ENCODE results near the gene SELENOF. TPM values are rescaled to one million over a fixed set of nuclear protein-coding genes. Genes with fewer than 3 reads are reported as not detected.

Gene SELENOF
- total RNA-seq, 1 donor, result 182 TPM

- no peak for TF ChIP-seq CTCF (IDR thresholded peaks at IDR 0.05; ENCODE audit: extremely low read depth, low read depth, low read length)
- H4K20me1 ChIP-seq (ENCODE audit: insufficient read depth, low read length), result peaks cover 3% of the 10 kb centered on the region
- H3K27ac ChIP-seq (ENCODE audit: low read depth, low read length), result no peak overlapping the region
- no peak overlapping the region for H3K4me2 ChIP-seq (ENCODE audit: insufficient read depth, low read length)
- DNase-seq (ENCODE audit: insufficient read length, low spot score, missing footprints), result no peak
- H3K27me3 ChIP-seq (ENCODE audit: insufficient read depth, low read length), result no peaks in the 10 kb centered on the region
- H3K9me3 ChIP-seq (ENCODE audit: low read depth, low read length), result no peaks in the 10 kb centered on the region
- no peaks in the 10 kb centered on the region for H3K4me1 ChIP-seq (ENCODE audit: insufficient read depth, low read length)
- peaks cover 22% of the 10 kb centered on the region for H3K79me2 ChIP-seq (ENCODE audit: insufficient read depth, low read length)
- H3K36me3 ChIP-seq (ENCODE audit: insufficient read depth, low read length), result no peaks in the 10 kb centered on the region
- no peak overlapping the region for H3K4me3 ChIP-seq (ENCODE audit: insufficient read depth, low read length)
- H2AFZ ChIP-seq (ENCODE audit: low read length), result no peak overlapping the region
These were observed 51.0 kb downstream of the SELENOF start for GRCh38 chr1:86862920-86863319.

GRCh38 chr1:86861424-86861823, 52.5 kb downstream of the SELENOF start:
- Histone ChIP-seq H3K27me3 (ENCODE audit: insufficient read depth, low read length) (no peaks in the 10 kb centered on the region), H3K36me3 (ENCODE audit: insufficient read depth, low read length) (no peaks in the 10 kb centered on the region), H3K9me3 (ENCODE audit: low read depth, low read length) (no peaks in the 10 kb centered on the region), H2AFZ (ENCODE audit: low read length) (no peak overlapping the region), H4K20me1 (ENCODE audit: insufficient read depth, low read length) (peaks cover 3% of the 10 kb centered on the region), H3K4me1 (ENCODE audit: insufficient read depth, low read length) (no peaks in the 10 kb centered on the region), H3K79me2 (ENCODE audit: insufficient read depth, low read length) (peaks cover 22% of the 10 kb centered on the region), H3K27ac (ENCODE audit: low read depth, low read length) (no peak overlapping the region), H3K4me3 (ENCODE audit: insufficient read depth, low read length) (no peak overlapping the region), H3K4me2 (ENCODE audit: insufficient read depth, low read length) (no peak overlapping the region)
- TF ChIP-seq CTCF (IDR thresholded peaks at IDR 0.05; ENCODE audit: extremely low read depth, low read depth, low read length), result no peak
- no peak for DNase-seq (ENCODE audit: insufficient read length, low spot score, missing footprints)

- no peak overlapping the region for H3K27ac ChIP-seq (ENCODE audit: low read depth, low read length)
- TF ChIP-seq CTCF (IDR thresholded peaks at IDR 0.05; ENCODE audit: extremely low read depth, low read depth, low read length), result no peak
- H3K4me3 ChIP-seq (ENCODE audit: insufficient read depth, low read length), result no peak overlapping the region
- H3K4me1 ChIP-seq (ENCODE audit: insufficient read depth, low read length), result no peaks in the 10 kb centered on the region
- H3K36me3 ChIP-seq (ENCODE audit: insufficient read depth, low read length), result no peaks in the 10 kb centered on the region
- peaks cover 13% of the 10 kb centered on the region for H3K79me2 ChIP-seq (ENCODE audit: insufficient read depth, low read length)
- no peaks in the 10 kb centered on the region for H3K27me3 ChIP-seq (ENCODE audit: insufficient read depth, low read length)
- no peak overlapping the region for H2AFZ ChIP-seq (ENCODE audit: low read length)
- DNase-seq (ENCODE audit: insufficient read length, low spot score, missing footprints), result no peak
- H4K20me1 ChIP-seq (ENCODE audit: insufficient read depth, low read length), result no peaks in the 10 kb centered on the region
- H3K4me2 ChIP-seq (ENCODE audit: insufficient read depth, low read length), result no peak overlapping the region
- H3K9me3 ChIP-seq (ENCODE audit: low read depth, low read length), result no peaks in the 10 kb centered on the region
These were observed 53.5 kb downstream of the SELENOF start for GRCh38 chr1:86860424-86860823.

- peaks cover 9% of the 10 kb centered on the region for H3K79me2 ChIP-seq (ENCODE audit: insufficient read depth, low read length)
- H3K27ac ChIP-seq (ENCODE audit: low read depth, low read length), result no peak overlapping the region
- no peak overlapping the region for H3K4me3 ChIP-seq (ENCODE audit: insufficient read depth, low read length)
- no peaks in the 10 kb centered on the region for H3K36me3 ChIP-seq (ENCODE audit: insufficient read depth, low read length)
- no peaks in the 10 kb centered on the region for H3K4me1 ChIP-seq (ENCODE audit: insufficient read depth, low read length)
- H4K20me1 ChIP-seq (ENCODE audit: insufficient read depth, low read length), result no peaks in the 10 kb centered on the region
- H3K9me3 ChIP-seq (ENCODE audit: low read depth, low read length), result no peaks in the 10 kb centered on the region
- no peak overlapping the region for H2AFZ ChIP-seq (ENCODE audit: low read length)
- H3K4me2 ChIP-seq (ENCODE audit: insufficient read depth, low read length), result no peak overlapping the region
- H3K27me3 ChIP-seq (ENCODE audit: insufficient read depth, low read length), result no peaks in the 10 kb centered on the region
- TF ChIP-seq CTCF (IDR thresholded peaks at IDR 0.05; ENCODE audit: extremely low read depth, low read depth, low read length), result no peak
- DNase-seq (ENCODE audit: insufficient read length, low spot score, missing footprints), result no peak
These were observed 53.9 kb downstream of the SELENOF start for GRCh38 chr1:86860020-86860419.

All from osteoblast (primary cell).